Stimulated activated CD8-positive, alpha-beta memory T cell treated with anti-CD3 and anti-CD28 coated beads, Interleukin-12 subunit alpha, Interleukin-12 subunit beta, amount 100 ng/mL, for 24 hours (primary cell): ENCODE measurements around the gene CAVIN2.

Experiments used
- DNase-seq: peaks from one replicate; pipeline ENCODE4 v3.0.0-alpha.2; 2020; ENCODE audit errors: extremely low read depth

Gene CAVIN2

GRCh38 chr2:191864628-191865374, 17.9 kb upstream of the CAVIN2 start:
- no peak for DNase-seq

- no peak for DNase-seq
Measured at GRCh38 chr2:191863988-191864387, 17.1 kb upstream of the CAVIN2 start.

- no peak for DNase-seq
Measured at GRCh38 chr2:191862156-191862775, 15.4 kb upstream of the CAVIN2 start.

- no peak for DNase-seq
Measured at GRCh38 chr2:191860760-191861466, 14.0 kb upstream of the CAVIN2 start.

- DNase-seq, result no peak
Measured at GRCh38 chr2:191859681-191860080, 12.8 kb upstream of the CAVIN2 start.

- DNase-seq, result no peak
Measured at GRCh38 chr2:191857886-191858285, 11.0 kb upstream of the CAVIN2 start.

GRCh38 chr2:191857259-191857805, 10.4 kb upstream of the CAVIN2 start:
- no peak for DNase-seq

GRCh38 chr2:191856111-191856876, 9.4 kb upstream of the CAVIN2 start:
- no peak for DNase-seq

GRCh38 chr2:191855382-191855781, 8.5 kb upstream of the CAVIN2 start:
- DNase-seq, result no peak

GRCh38 chr2:191854382-191855372, 7.8 kb upstream of the CAVIN2 start:
- no peak for DNase-seq

- DNase-seq, result no peak
Measured at GRCh38 chr2:191853843-191854242, 7.0 kb upstream of the CAVIN2 start.

- no peak for DNase-seq
Measured at GRCh38 chr2:191851158-191851557, 4.3 kb upstream of the CAVIN2 start.

- DNase-seq, result no peak
Measured at GRCh38 chr2:191848771-191849767, 2.2 kb upstream of the CAVIN2 start.

- no peak for DNase-seq
Measured at GRCh38 chr2:191847764-191848163, 876 bp upstream of the CAVIN2 start.

GRCh38 chr2:191845876-191846514, 893 bp downstream of the CAVIN2 start:
- no peak for DNase-seq

- no peak for DNase-seq
Measured at GRCh38 chr2:191845248-191845715, 1.6 kb downstream of the CAVIN2 start.

- DNase-seq, result no peak
Measured at GRCh38 chr2:191844706-191845105, 2.2 kb downstream of the CAVIN2 start.

- no peak for DNase-seq
Measured at GRCh38 chr2:191840921-191841320, 6.0 kb downstream of the CAVIN2 start.
